ENCODE measurements around the gene RNF31.

DNA sequence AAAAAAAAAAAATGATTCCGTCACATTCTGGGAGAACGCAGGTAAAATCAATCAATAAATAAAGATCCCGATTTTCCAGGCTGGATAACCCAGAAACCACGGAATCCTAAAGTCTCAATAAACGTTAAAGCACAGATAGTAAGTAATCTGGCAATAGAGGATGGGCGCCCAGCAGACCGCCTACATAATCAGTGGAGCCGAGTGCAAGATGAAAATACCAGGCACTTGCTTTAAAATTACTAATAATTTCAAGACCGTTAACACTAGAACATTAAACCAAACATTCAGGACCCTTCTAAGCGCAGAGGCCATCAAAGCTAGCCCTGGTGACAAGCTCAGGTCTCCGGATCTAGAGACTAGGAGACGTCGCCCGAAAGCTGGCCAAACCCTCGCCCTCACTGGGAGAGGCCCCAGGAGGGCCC is 33.9 kb upstream of the RNF31 start:
- no peak for TF ChIP-seq EZH2 (IDR thresholded peaks at IDR 0.05; ENCODE audit: borderline replicate concordance, insufficient read depth, low read depth, low read length, poor library complexity, severe bottlenecking)
- TF ChIP-seq CTCF (IDR thresholded peaks at IDR 0.05): no peak
